K562 (cell line): ENCODE results near the gene ZBTB46. TPM values are rescaled to one million over a fixed set of nuclear protein-coding genes. Genes with fewer than 3 reads are reported as not detected.

Experiments
- CBX8 ChIP-seq: fragments of 200-600 bp; sonication (generic); IDR thresholded peaks from 2 replicates; pipeline ENCODE4 v1.6.1; 2012; ENCODE audit warnings: borderline replicate concordance, mixed run types, low read depth, mild to moderate bottlenecking, moderate library complexity, mixed read lengths, low read length, control low read depth, inconsistent platforms; ENCODE audit not compliant: poor library complexity, severe bottlenecking; ENCODE audit errors: extremely low read depth
- E2F1 ChIP-seq: sonication (generic); formaldehyde crosslinking; IDR thresholded peaks from 2 replicates; pipeline ENCODE4 v1.8.1; 2023; ENCODE audit warnings: mild to moderate bottlenecking, missing genetic modification reagents, moderate library complexity
- GTF2B ChIP-seq: IDR thresholded peaks from 2 replicates; pipeline ENCODE4 v1.6.1; 2011; ENCODE audit not compliant: insufficient read length; ENCODE audit errors: extremely low read depth
- HMGXB4 ChIP-seq: sonication (generic); formaldehyde crosslinking; IDR thresholded peaks from 2 replicates; pipeline ENCODE4 v1.8.1; 2023; ENCODE audit warnings: mild to moderate bottlenecking, missing genetic modification reagents
- L3MBTL2 ChIP-seq: fragments of 450-650 bp; IDR thresholded peaks from 2 replicates; pipeline ENCODE4 v1.6.1; 2016; ENCODE audit warnings: mild to moderate bottlenecking, moderate library complexity
- MBD1 ChIP-seq: fragments of 250-450 bp; sonication (Bioruptor Pico); IDR thresholded peaks from 2 replicates; pipeline ENCODE4 v1.8.0; 2022; ENCODE audit warnings: inconsistent platforms
- PHB2 ChIP-seq: fragments of 450-650 bp; IDR thresholded peaks from 2 replicates; pipeline ENCODE4 v1.6.1; 2017; ENCODE audit warnings: low read depth
- RNF219 ChIP-seq: fragments of 250-450 bp; sonication (Bioruptor Pico); IDR thresholded peaks from 2 replicates; pipeline ENCODE4 v1.5.0; 2022; ENCODE audit warnings: mild to moderate bottlenecking
- STAG1 ChIP-seq: sonication (generic); formaldehyde crosslinking; IDR thresholded peaks from 2 replicates; pipeline ENCODE4 v1.5.0; 2020; ENCODE audit warnings: missing genetic modification reagents, borderline replicate concordance
- TAF1 ChIP-seq: IDR thresholded peaks from 2 replicates; pipeline ENCODE4 v1.6.1; 2011; ENCODE audit warnings: mild to moderate bottlenecking, low read length, moderate library complexity; ENCODE audit not compliant: insufficient read depth, control insufficient read depth, severe bottlenecking; ENCODE audit errors: extremely low read depth
- TFAM ChIP-seq: fragments of 250-450 bp; sonication (Bioruptor Pico); conservative IDR thresholded peaks from 2 replicates; pipeline ENCODE4 v1.5.0; 2021; ENCODE audit warnings: mild to moderate bottlenecking, moderate library complexity
- TOE1 ChIP-seq, 2 experiments: fragments of 450-650 bp in 1 of 2; sonication (generic) in 1 of 2; formaldehyde crosslinking in 1 of 2; IDR thresholded peaks; 2 replicates each; pipeline versions ENCODE4 v1.7.1 to v1.8.0; 2016 to 2022; ENCODE audit warnings: borderline replicate concordance in 2 of 2, mild to moderate bottlenecking in 2 of 2, antibody characterized with exemption in 1 of 2, inconsistent platforms in 1 of 2, low read depth in 1 of 2, missing genetic modification reagents in 1 of 2, moderate library complexity in 1 of 2
- ZNF124 ChIP-seq: sonication (generic); formaldehyde crosslinking; IDR thresholded peaks from 2 replicates; pipeline ENCODE4 v1.8.1; 2022; ENCODE audit warnings: missing genetic modification reagents
- ZNF518B ChIP-seq: fragments of 250-450 bp; sonication (Bioruptor Pico); IDR thresholded peaks from 2 replicates; pipeline ENCODE4 v1.5.0; 2021; ENCODE audit warnings: mild to moderate bottlenecking, moderate library complexity
- ZNF79 ChIP-seq: fragments of 250-450 bp; sonication (Bioruptor Pico); IDR thresholded peaks from 2 replicates; pipeline ENCODE4 v1.4.0; 2020; ENCODE audit warnings: low read depth, mild to moderate bottlenecking, moderate library complexity
- polyA plus RNA-seq, 8 experiments: library from polyadenylated mRNA; depleted of rRNA in 4 of 8; stranded (reverse) in 5 of 8; unstranded in 3 of 8; fragments of >200 nt; fragmentation: Nextera tagmentation in 2 of 8; fragmentation: Illumina TruSeq in 1 of 8; extraction: Ambion mirVana in 2 of 8; extraction: Trizol in 1 of 8; gene quantifications; 2 replicates each; pipeline versions ENCODE4 v1.2.1 to v1.2.3, GENCODE V29; 2011 to 2014; ENCODE audit warnings: inconsistent platforms in 1 of 8, missing spikeins in 1 of 8
- total RNA-seq, 7 experiments: library from RNA; depleted of rRNA in 6 of 7; stranded (reverse); fragments of >200 nt in 6 of 7; fragmentation: Illumina TruSeq in 2 of 7; extraction: Trizol in 2 of 7; gene quantifications; 2 replicates each; pipeline versions ENCODE4 v1.2.1 to v1.2.3, GENCODE V29; 2011 to 2021; ENCODE audit warnings: low replicate concordance in 1 of 7

ZBTB46 gene
- total and polyA plus RNA-seq, 9 of the 15 experiments (the other 6 are each of a cell fraction or from before 2014, with no cell fraction given), result 0.29 to 4.1 (median 1.1) TPM

- TF ChIP-seq MBD1 (CRISPR knock-in tag), result no peak
- TF ChIP-seq RNF219, result no peak
- no peak for TF ChIP-seq STAG1 (CRISPR knock-in tag)
- no peak for TF ChIP-seq GTF2B
- TF ChIP-seq L3MBTL2, result no peak
- no peak for TF ChIP-seq TOE1 (IDR thresholded peaks at IDR 0.05; ENCODE audit: borderline replicate concordance)
- TF ChIP-seq TOE1 (CRISPR knock-in tag; IDR thresholded peaks at IDR 0.05; ENCODE audit: borderline replicate concordance, low read depth), result 0 out of 2 replicates have a peak, but pooled peaks have one; percentile 65
- no peak for TF ChIP-seq HMGXB4
- no peak for TF ChIP-seq TAF1
- TF ChIP-seq E2F1 (CRISPR knock-in tag), result no peak
- TF ChIP-seq ZNF518B (CRISPR knock-in tag), result no peak
- no peak for TF ChIP-seq ZNF124 (CRISPR knock-in tag)
- TF ChIP-seq PHB2, result no peak
- no peak for TF ChIP-seq CBX8
- no peak for TF ChIP-seq TFAM (CRISPR knock-in tag)
- TF ChIP-seq ZNF79, result no peak
Measured at GRCh38 chr20:63864545-63864977, 33.5 kb upstream of the ZBTB46 start (continued).
